GM19238 (cell line): ENCODE measurements around the gene ZFAND3.
"Not testable (repeated sequence)": the region's sequence is repeated elsewhere in the genome, so short reads cannot be mapped to it uniquely, and the experiment has no call there.

Experiments used
- DNase-seq: peaks from one replicate; pipeline ENCODE4 v3.0.0; 2011; ENCODE audit warnings: low spot score; ENCODE audit not compliant: insufficient read length

ZFAND3 gene

GRCh38 chr6:37971711-37972390, 152.3 kb downstream of the ZFAND3 start:
- no peak for DNase-seq

GRCh38 chr6:37972994-37973757, 153.6 kb downstream of the ZFAND3 start:
- DNase-seq = no peak

- no peak for DNase-seq
Measured at GRCh38 chr6:37974381-37974780, 154.9 kb downstream of the ZFAND3 start.

GRCh38 chr6:37974943-37975342, 155.4 kb downstream of the ZFAND3 start:
- no peak for DNase-seq

- DNase-seq = no peak
Measured at GRCh38 chr6:37977715-37978114, 158.2 kb downstream of the ZFAND3 start.

GRCh38 chr6:37979392-37980221, 160.1 kb downstream of the ZFAND3 start:
- no peak for DNase-seq

- no peak for DNase-seq
Measured at GRCh38 chr6:37980222-37980595, 160.7 kb downstream of the ZFAND3 start.

GRCh38 chr6:37981626-37982025, 162.1 kb downstream of the ZFAND3 start:
- DNase-seq = no peak

- DNase-seq = no peak
Measured at GRCh38 chr6:37982317-37982716, 162.8 kb downstream of the ZFAND3 start.

GRCh38 chr6:37983720-37984501, 164.4 kb downstream of the ZFAND3 start:
- no peak for DNase-seq

- DNase-seq = no peak
Measured at GRCh38 chr6:37984578-37984977, 165.1 kb downstream of the ZFAND3 start.

- DNase-seq = no peak
Measured at GRCh38 chr6:37985355-37985754, 165.8 kb downstream of the ZFAND3 start.

GRCh38 chr6:37987018-37987417, 167.5 kb downstream of the ZFAND3 start:
- no peak for DNase-seq

GRCh38 chr6:37987559-37987958, 168.0 kb downstream of the ZFAND3 start:
- DNase-seq = no peak

GRCh38 chr6:37988127-37988526, 168.6 kb downstream of the ZFAND3 start:
- DNase-seq = no peak

GRCh38 chr6:37988696-37989095, 169.2 kb downstream of the ZFAND3 start:
- no peak for DNase-seq

GRCh38 chr6:37990762-37991525, 171.4 kb downstream of the ZFAND3 start:
- no peak for DNase-seq

GRCh38 chr6:37992749-37993148, 173.2 kb downstream of the ZFAND3 start:
- no peak for DNase-seq

GRCh38 chr6:37993194-37993593, 173.7 kb downstream of the ZFAND3 start:
- not testable (repeated sequence) for DNase-seq

- no peak for DNase-seq
Measured at GRCh38 chr6:37993596-37993995, 174.1 kb downstream of the ZFAND3 start.

GRCh38 chr6:37994223-37994622, 174.7 kb downstream of the ZFAND3 start:
- DNase-seq = no peak
